Adrenal gland (tissue), 12 donors: Measurements from ENCODE around the gene PSMD5. TPM values are rescaled to one million over a fixed set of nuclear protein-coding genes. Genes with fewer than 3 reads are reported as not detected.

Experiments used
- DNase-seq, 7 donors: peaks; one replicate each; pipeline ENCODE4 v3.0.0-alpha.2; 2019 to 2020
- H3K27ac ChIP-seq, 5 donors: fragments of 200-600 bp; sonication (generic) in 4 of 5; 1 replicate in 3 of 5; 2 replicates in 2 of 5; pipeline versions ENCODE4 v1.5.1 to v1.8.0; 2016 to 2020; ENCODE audit warnings: mild to moderate bottlenecking in 1 of 5
- H3K27me3 ChIP-seq: fragments of 200-600 bp; 2 replicates; pipeline ENCODE4 v1.8.0; 2021
- H3K36me3 ChIP-seq, 2 donors: fragments of 200-600 bp; replicated peaks in 1 of 2; 1 replicate in 1 of 2; 2 replicates in 1 of 2; pipeline versions ENCODE4 v1.5.1 to v1.8.0; 2018 to 2022
- H3K4me1 ChIP-seq, 2 donors: fragments of 200-600 bp; replicated peaks in 1 of 2; 1 replicate in 1 of 2; 2 replicates in 1 of 2; pipeline versions ENCODE4 v1.5.1 to v1.8.0; 2018 to 2021
- H3K4me3 ChIP-seq, 4 donors: fragments of 200-600 bp; sonication (generic) in 3 of 4; one replicate each; pipeline ENCODE4 v1.5.1; 2016 to 2018
- H3K9me3 ChIP-seq, 3 donors: fragments of 200-600 bp; sonication (generic) in 1 of 3; replicated peaks in 1 of 3; 1 replicate in 2 of 3; 2 replicates in 1 of 3; pipeline versions ENCODE4 v1.5.1 to v1.8.0; 2016 to 2021
- CTCF ChIP-seq, 6 experiments: fragments of 450-650 bp in 4 of 6; fragments of 200-600 bp in 2 of 6; sonication (generic) in 1 of 6; IDR thresholded peaks; 1 replicate in 5 of 6; 2 replicates in 1 of 6; pipeline versions ENCODE4 v1.5.1 to v1.8.0; 2016 to 2021; ENCODE audit warnings: antibody characterized with exemption in 6 of 6, mild to moderate bottlenecking in 2 of 6, moderate library complexity in 1 of 6
- POLR2A ChIP-seq, 2 donors: fragments of 450-650 bp; IDR thresholded peaks; one replicate each; pipeline ENCODE4 v1.6.1; 2017; ENCODE audit warnings: antibody characterized with exemption in 2 of 2, mild to moderate bottlenecking in 2 of 2, moderate library complexity in 1 of 2
- WGBS, 4 donors: extraction: QIAGEN DNeasy Blood & Tissue Kit in 2 of 4; methylation state at CpG; one replicate each; pipeline versions ENCODE4 v1.1.5 to v1.1.7; 2013 to 2017; 5-methylcytosine and 5-hydroxymethylcytosine counted together
- intact Hi-C, 2 donors: fragments of 100-400 bp; cut with DNase I; formaldehyde crosslinking; loops; one replicate each; pipeline versions ENCODE4 v1.14.1 to v1.15.0; 2022 to 2023
- polyA plus RNA-seq, 3 donors: library from polyadenylated mRNA; stranded (reverse); fragments of 200-250 nt in 2 of 3; fragments of 350-450 nt in 1 of 3; fragmentation: Illumina TruSeq in 1 of 3; extraction: RNeasy Lipid Tissue Mini Kit (QIAGEN cat#74804) in 1 of 3; gene quantifications; one replicate each; pipeline ENCODE4 v1.2.3, GENCODE V29; 2013 to 2014
- total RNA-seq, 9 donors: library from RNA; depleted of rRNA in 4 of 9; stranded (reverse); fragments of >200 nt in 4 of 9; fragments of 120-200 nt in 1 of 9; fragmentation: NEBNext Ultra II Directional in 1 of 9; extraction: Animal tissue kit (Norgen Biotek cat#: 25700) in 1 of 9; gene quantifications; one replicate each; pipeline versions ENCODE4 v1.1.0 to v1.2.4, GENCODE V29; 2013 to 2023
- donor health status: healthy with polysubstance abuse.
- donor health status: Bipolar disorder and iron deficiency.
- donor health status: DM: yes; HTN: yes; CAD: no.
- donor health status: DM: no; HTN: no; CAD: no.
- donor health status: DM: no; HTN: no; CAD: no.
- donor health status: DM: yes; HTN: yes; CAD: no.

PSMD5 gene
- total and polyA plus RNA-seq, 12 donors, result 15.6 to 78.8 (median 46.0) TPM

DNA sequence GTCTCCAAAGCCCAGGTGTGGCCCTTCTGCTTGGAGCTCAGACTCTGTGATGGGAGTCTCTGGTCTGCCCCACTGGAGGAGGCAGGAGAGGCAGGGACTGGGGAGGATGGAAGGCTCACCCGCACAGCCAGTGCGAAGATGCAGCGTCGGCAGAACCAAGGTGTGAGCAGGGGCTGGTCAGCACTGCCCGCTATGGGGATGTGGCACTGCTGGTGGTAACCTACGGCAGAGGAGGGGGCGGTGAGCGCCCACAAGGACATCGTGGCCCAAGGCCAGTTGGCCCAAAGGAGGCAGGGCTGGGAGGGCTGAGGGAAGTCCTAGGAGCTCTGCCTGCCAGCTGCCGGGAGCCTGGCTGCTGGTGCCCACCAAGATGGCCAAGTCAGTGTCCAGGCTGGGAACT is 27.0 kb upstream of the PSMD5 start:
- no peak overlapping the region for H3K4me3 ChIP-seq

DNA sequence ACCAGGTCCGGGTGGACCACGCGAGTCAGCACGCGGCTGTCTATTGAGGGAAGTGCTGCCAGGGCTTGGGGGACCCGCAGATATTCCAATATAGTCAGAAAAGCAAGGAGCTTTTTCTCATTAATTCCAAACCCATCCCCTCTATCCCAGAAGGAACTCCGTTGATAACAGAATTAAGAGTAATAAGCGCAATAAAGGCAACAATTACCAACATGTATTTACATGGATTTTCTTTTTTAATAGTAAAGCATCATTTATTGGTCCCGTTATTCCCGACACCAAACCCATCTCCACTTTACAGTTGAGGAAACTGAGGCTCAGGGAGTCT is 26.6 kb upstream of the PSMD5 start:
- Histone ChIP-seq H3K4me1 (peaks cover 0 to 15% of the 10 kb centered on the region in 2 donors), H3K9me3 (no peaks in the 10 kb centered on the region), H3K27me3 (no peaks in the 10 kb centered on the region), H3K4me3 (peak overlapping the region in 3 of 4 donors; percentile 28 to 68 (median 45)), H3K27ac (peak overlapping the region; percentile 24 to 90 (median 84)), H3K36me3 (peaks cover 0 to 17% of the 10 kb centered on the region in 2 donors)
- TF ChIP-seq POLR2A (IDR thresholded peaks at IDR 0.05) (no peak), CTCF (IDR thresholded peaks at IDR 0.05) (no peak)
- DNase-seq, result no peak
- intact Hi-C loops, result no loop called here
- 23 to 26% (median 24%) methylated on average over 10 of the region's 10 CpGs for WGBS, 4 donors

More for the DNA sequence above, 27.0 kb upstream of the PSMD5 start:
- H3K9me3 ChIP-seq, result no peaks in the 10 kb centered on the region
- H3K27ac ChIP-seq, result peak overlapping the region in 3 of 5 donors; percentile 68 to 90 (median 86)
- intact Hi-C loops, result loop anchor here in 1 of 2 donors (5.0 kb wide), 1 partner anchor 68 kb away; no protein-coding TSS in a partner anchor
- TF ChIP-seq POLR2A (IDR thresholded peaks at IDR 0.05) (no peak), CTCF (IDR thresholded peaks at IDR 0.05) (no peak)
- DNase-seq, result no peak
- peaks cover 0 to 15% of the 10 kb centered on the region in 2 donors for H3K4me1 ChIP-seq
- WGBS, 4 donors, result 56 to 80% (median 58%) methylated on average over 10 of the region's 10 CpGs; no CpG with 5 or more reads in 1 of the 4 donors
- H3K36me3 ChIP-seq, result peaks cover 0 to 17% of the 10 kb centered on the region in 2 donors
- H3K27me3 ChIP-seq, result no peaks in the 10 kb centered on the region

GRCh38 chr9:120868676-120869359 is 26.1 kb upstream of the PSMD5 start:
- 0 to 4% (median 2%) methylated on average over 5 to 52 of the region's 52 CpGs for WGBS, 4 donors
- Histone ChIP-seq H3K27ac (peak overlapping the region; percentile 24 to 90 (median 84)), H3K4me3 (peak overlapping the region in 3 of 4 donors; percentile 28 to 68 (median 45)), H3K36me3 (peaks cover 0 to 20% of the 10 kb centered on the region in 2 donors), H3K27me3 (no peaks in the 10 kb centered on the region), H3K4me1 (peaks cover 0 to 15% of the 10 kb centered on the region in 2 donors), H3K9me3 (no peaks in the 10 kb centered on the region)
- peak; percentile 98 to 100 (median 99) for DNase-seq
- TF ChIP-seq CTCF (IDR thresholded peaks at IDR 0.05) (peak in 5 of 6 experiments; percentile 27 to 59 (median 47)), POLR2A (IDR thresholded peaks at IDR 0.05) (peak; percentile 65 to 66)
- intact Hi-C loops, result no loop called here

GRCh38 chr9:120868339-120868675 is 25.6 kb upstream of the PSMD5 start:
- Histone ChIP-seq H3K27ac (peak overlapping the region in 4 of 5 donors; percentile 39 to 90 (median 72)), H3K4me3 (peak overlapping the region in 1 of 4 donors; percentile 68), H3K27me3 (no peaks in the 10 kb centered on the region), H3K36me3 (peaks cover 0 to 25% of the 10 kb centered on the region in 2 donors), H3K9me3 (no peaks in the 10 kb centered on the region), H3K4me1 (peaks cover 0 to 15% of the 10 kb centered on the region in 2 donors)
- intact Hi-C loops, result no loop called here
- 9 to 18% (median 12%) methylated on average over 10 to 11 of the region's 11 CpGs for WGBS, 4 donors
- TF ChIP-seq POLR2A (IDR thresholded peaks at IDR 0.05), result peak in 1 of 2 donors; percentile 21
- peak in 2 of 6 experiments; percentile 12 to 23 for TF ChIP-seq CTCF (IDR thresholded peaks at IDR 0.05)
- DNase-seq, result no peak
